Smooth muscle cell (in vitro differentiated cells): ENCODE measurements around the gene RBM44. TPM values are rescaled to one million over a fixed set of nuclear protein-coding genes. Genes with fewer than 3 reads are reported as not detected.
A peak's percentile ranks its signal among the peaks of the same experiment; 100 is the strongest.
"Not testable (repeated sequence)": the region's sequence is repeated elsewhere in the genome, so short reads cannot be mapped to it uniquely, and the experiment has no call there.

Experiments
- DNase-seq: peaks from one replicate; lab custom pipeline; 2025; ENCODE audit not compliant: unreplicated experiment; lab: John Stamatoyannopoulos, UW
- H2AFZ ChIP-seq: fragments of 200-600 bp; sonication (generic); 2 replicates; pipeline ENCODE4 v1.6.0; 2016; ENCODE audit warnings: antibody characterized with exemption, low read depth, mild to moderate bottlenecking
- H3F3A ChIP-seq: fragments of 200-600 bp; sonication (generic); 2 replicates; pipeline ENCODE4 v1.6.0; 2017; ENCODE audit warnings: antibody characterized with exemption, low read depth
- H3K27ac ChIP-seq: fragments of 200-600 bp; sonication (generic); 2 replicates; pipeline ENCODE4 v1.5.1; 2016; ENCODE audit warnings: low read depth, mild to moderate bottlenecking
- H3K27me3 ChIP-seq: fragments of 200-600 bp; sonication (generic); 2 replicates; pipeline ENCODE4 v1.6.1; 2016; ENCODE audit warnings: low read depth, mild to moderate bottlenecking
- H3K36me3 ChIP-seq: fragments of 200-600 bp; sonication (generic); 2 replicates; pipeline ENCODE4 v1.5.1; 2016; ENCODE audit warnings: low read depth
- H3K4me1 ChIP-seq: fragments of 200-600 bp; sonication (generic); 2 replicates; pipeline ENCODE4 v1.5.1; 2016; ENCODE audit warnings: low read depth
- H3K4me2 ChIP-seq: fragments of 200-600 bp; sonication (generic); 2 replicates; pipeline ENCODE4 v1.6.0; 2016; ENCODE audit warnings: mild to moderate bottlenecking
- H3K4me3 ChIP-seq: fragments of 200-600 bp; sonication (generic); 2 replicates; pipeline ENCODE4 v1.5.1; 2016; ENCODE audit warnings: mild to moderate bottlenecking
- H3K79me2 ChIP-seq: fragments of 200-600 bp; sonication (generic); 2 replicates; pipeline ENCODE4 v1.6.0; 2016; ENCODE audit warnings: low read depth, mild to moderate bottlenecking
- H3K9ac ChIP-seq: fragments of 200-600 bp; sonication (generic); 2 replicates; pipeline ENCODE4 v1.6.0; 2016; ENCODE audit warnings: low read depth
- H3K9me3 ChIP-seq: fragments of 200-600 bp; sonication (generic); replicated peaks from 2 replicates; pipeline ENCODE4 v1.5.1; 2016; ENCODE audit warnings: low read depth
- H4K20me1 ChIP-seq: fragments of 200-600 bp; sonication (generic); 2 replicates; pipeline ENCODE4 v1.6.0; 2016; ENCODE audit warnings: low read depth
- CTCF ChIP-seq: fragments of 200-600 bp; sonication (generic); IDR thresholded peaks from 2 replicates; pipeline ENCODE4 v1.5.1; 2017; ENCODE audit warnings: borderline replicate concordance, mild to moderate bottlenecking, antibody characterized with exemption; ENCODE audit not compliant: insufficient read depth, poor library complexity, severe bottlenecking
- WGBS: methylation state at CpG from one replicate; pipeline ENCODE4 v1.1.7; 2016; ENCODE audit warnings: low lambda C conversion rate; 5-methylcytosine and 5-hydroxymethylcytosine counted together
- polyA plus RNA-seq: library from polyadenylated mRNA; unstranded; fragments of >200 nt; fragmentation: Nextera tagmentation; extraction: Ambion mirVana; gene quantifications from 2 replicates; pipeline ENCODE4 v1.2.1, GENCODE V29; 2016
- total RNA-seq: library from RNA; depleted of rRNA; stranded (reverse); fragments of >200 nt; gene quantifications from 2 replicates; pipeline ENCODE4 v1.2.3, GENCODE V29; 2014

Gene RBM44
- total and polyA plus RNA-seq, 2 experiments from 2014 or later: 0.15 to 1.2 TPM

DNA sequence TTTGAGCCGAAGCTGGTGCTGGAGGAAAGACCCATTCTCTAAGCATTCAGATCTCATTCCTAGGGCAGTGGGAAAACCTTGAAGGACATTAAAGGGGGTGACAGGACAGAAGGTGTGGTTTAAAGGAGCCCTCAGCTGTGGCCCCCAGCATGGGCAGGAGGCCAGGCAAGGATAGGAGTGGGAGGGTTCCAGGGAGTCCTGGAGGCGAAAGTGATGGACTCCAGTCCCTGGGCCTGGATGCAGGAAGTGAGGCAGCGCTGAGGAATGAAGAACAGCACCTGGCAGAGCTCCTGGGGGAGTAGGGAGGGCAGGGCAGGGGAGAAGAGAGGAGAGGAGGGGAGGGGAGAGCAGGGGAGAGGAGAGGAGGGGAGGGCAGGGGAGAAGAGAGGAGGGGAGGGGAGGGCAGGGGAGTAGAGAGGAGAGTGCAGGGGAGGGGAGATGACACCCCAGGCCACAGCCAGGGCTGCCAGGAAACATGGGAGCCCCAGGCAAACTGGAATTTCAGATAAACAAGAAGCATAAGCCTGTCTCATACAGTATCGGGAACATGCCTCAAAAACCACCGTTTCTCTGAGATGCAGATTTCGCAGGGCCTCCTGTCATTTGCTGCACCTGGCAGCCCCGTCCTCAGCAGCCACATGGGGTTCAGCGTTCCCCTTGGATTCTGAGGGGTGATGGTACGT is 66.5 kb downstream of the RBM44 start:
- no peaks in the 10 kb centered on the region for H3K79me2 ChIP-seq
- no peak for TF ChIP-seq CTCF
- H3K4me3 ChIP-seq: no peak overlapping the region
- no peaks in the 10 kb centered on the region for H3K27me3 ChIP-seq
- DNase-seq: no peak
- no peaks in the 10 kb centered on the region for H4K20me1 ChIP-seq
- 50% methylated on average over 8 of the region's 9 CpGs for WGBS
- H3K27ac ChIP-seq: peak overlapping the region; percentile 97
- no peaks in the 10 kb centered on the region for H3K36me3 ChIP-seq
- peaks cover 10% of the 10 kb centered on the region for H3K4me1 ChIP-seq
- no peaks in the 10 kb centered on the region for H3K9me3 ChIP-seq
- no peak overlapping the region for H2AFZ ChIP-seq
- H3K9ac ChIP-seq: peak overlapping the region; percentile 82
- peak overlapping the region; percentile 70 for H3K4me2 ChIP-seq
- peaks cover 23% of the 10 kb centered on the region for H3F3A ChIP-seq

DNA sequence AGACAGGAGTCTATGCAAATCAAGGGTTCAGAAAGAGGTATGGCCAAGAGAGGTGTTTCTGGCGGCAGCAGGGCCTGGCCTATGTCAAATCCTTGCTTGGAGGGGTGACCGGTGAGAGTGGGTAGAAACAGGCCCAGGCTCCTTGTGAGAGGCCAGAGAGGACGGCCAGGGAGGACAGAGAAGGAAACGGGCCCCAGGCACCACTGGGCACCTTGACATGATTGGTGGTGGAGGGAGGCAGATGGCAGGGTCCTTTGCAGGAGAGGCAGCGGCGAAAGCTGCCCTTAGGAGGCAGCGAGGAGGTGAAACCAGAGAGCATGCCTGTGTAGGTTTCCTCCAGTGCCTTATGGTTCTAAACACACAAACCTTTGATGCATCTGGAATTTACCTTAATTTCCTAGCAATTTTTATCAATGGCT is 67.1 kb downstream of the RBM44 start:
- H3K4me3 ChIP-seq: no peak overlapping the region
- no peaks in the 10 kb centered on the region for H4K20me1 ChIP-seq
- H3K4me2 ChIP-seq: peak overlapping the region; percentile 70

DNA sequence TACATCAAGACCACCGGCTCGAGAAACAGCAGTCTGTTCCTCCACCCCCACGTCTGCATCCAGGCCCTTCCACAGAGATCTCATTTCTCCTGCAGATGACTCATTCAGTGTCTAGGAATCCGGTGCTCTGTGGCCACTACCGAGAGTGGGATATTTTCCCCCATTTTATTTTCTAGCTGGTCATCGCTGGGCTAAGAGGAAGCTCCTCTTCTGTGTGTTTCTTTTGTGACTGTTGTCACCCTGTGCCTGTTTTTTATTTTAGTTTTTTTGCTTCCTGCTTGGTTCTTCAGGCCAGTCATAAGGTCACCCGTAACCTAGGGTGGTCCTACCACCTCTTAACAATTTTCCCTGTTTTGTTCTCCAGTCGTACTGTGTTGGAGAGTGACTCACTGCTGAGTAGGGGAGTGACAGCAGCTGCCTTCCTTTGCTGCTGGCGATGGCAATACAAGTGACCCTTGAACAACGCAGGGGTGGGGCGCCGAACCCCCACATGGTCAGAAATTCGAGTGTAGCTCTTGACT is 67.6 kb downstream of the RBM44 start:
- H3K79me2 ChIP-seq: no peaks in the 10 kb centered on the region
- no peaks in the 10 kb centered on the region for H3K27me3 ChIP-seq
- H3K4me1 ChIP-seq: peaks cover 8% of the 10 kb centered on the region
- peak overlapping the region; percentile 97 for H3K27ac ChIP-seq
- TF ChIP-seq CTCF: no peak
- H2AFZ ChIP-seq: no peak overlapping the region
- DNase-seq: no peak
- no peaks in the 10 kb centered on the region for H3K36me3 ChIP-seq
- H3K4me2 ChIP-seq: peak overlapping the region; percentile 70
- H3K9ac ChIP-seq: peak overlapping the region; percentile 82
- WGBS: 14% methylated on average over 13 of the region's 13 CpGs
- H3F3A ChIP-seq: peaks cover 13% of the 10 kb centered on the region
- H3K4me3 ChIP-seq: no peak overlapping the region
- H4K20me1 ChIP-seq: no peaks in the 10 kb centered on the region
- no peaks in the 10 kb centered on the region for H3K9me3 ChIP-seq

More for the DNA sequence above, 67.1 kb downstream of the RBM44 start:
- peaks cover 10% of the 10 kb centered on the region for H3K4me1 ChIP-seq
- H3F3A ChIP-seq: peaks cover 18% of the 10 kb centered on the region
- H3K9ac ChIP-seq: peak overlapping the region; percentile 82
- no peaks in the 10 kb centered on the region for H3K79me2 ChIP-seq
- H3K27ac ChIP-seq: peak overlapping the region; percentile 97
- H3K9me3 ChIP-seq: no peaks in the 10 kb centered on the region
- whole genome bisulfite sequencing: 34% methylated on average over 7 of the region's 7 CpGs
- H3K27me3 ChIP-seq: no peaks in the 10 kb centered on the region
- no peaks in the 10 kb centered on the region for H3K36me3 ChIP-seq
- DNase-seq: no peak
- H2AFZ ChIP-seq: no peak overlapping the region
- TF ChIP-seq CTCF: no peak

GRCh38 chr2:237867465-237867864 is 68.9 kb downstream of the RBM44 start:
- 92% methylated on average over 10 of the region's 10 CpGs for WGBS
- Histone ChIP-seq H3K4me3 (no peak overlapping the region), H3K36me3 (no peaks in the 10 kb centered on the region), H3K9me3 (no peaks in the 10 kb centered on the region), H3K27me3 (no peaks in the 10 kb centered on the region), H3K4me1 (peaks cover 6% of the 10 kb centered on the region), H4K20me1 (no peaks in the 10 kb centered on the region), H2AFZ (no peak overlapping the region), H3K79me2 (no peaks in the 10 kb centered on the region), H3K4me2 (no peak overlapping the region), H3F3A (peaks cover 9% of the 10 kb centered on the region), H3K9ac (no peak overlapping the region), H3K27ac (peak overlapping the region; percentile 97)
- no peak for DNase-seq
- TF ChIP-seq CTCF: no peak

- H3K9ac ChIP-seq, H3K79me2 ChIP-seq, H3K27me3 ChIP-seq, H3F3A ChIP-seq, DNase-seq, H3K4me1 ChIP-seq, H3K36me3 ChIP-seq, H3K4me3 ChIP-seq, H4K20me1 ChIP-seq, H2AFZ ChIP-seq, H3K9me3 ChIP-seq: not testable (repeated sequence)
- 86% methylated on average over 4 of the region's 4 CpGs for WGBS
- H3K4me2 ChIP-seq: peak overlapping the region; percentile 48
- peak overlapping the region; percentile 97 for H3K27ac ChIP-seq
These were observed 69.5 kb downstream of the RBM44 start for GRCh38 chr2:237868074-237868473.
